22Rv1 (cell line): Measurements from ENCODE around the gene GAB2.

Experiments used
- ZFX ChIP-seq: fragments of 450-650 bp; IDR thresholded peaks from 2 replicates; pipeline ENCODE4 v1.6.1; 2017; ENCODE audit warnings: antibody characterized with exemption, borderline replicate concordance
- TF ChIP-seq, protein P1 (sequence below): fragments of 450-650 bp; IDR thresholded peaks from 2 replicates; pipeline ENCODE4 v1.5.1; 2017; ENCODE audit warnings: mild to moderate bottlenecking

DNA sequence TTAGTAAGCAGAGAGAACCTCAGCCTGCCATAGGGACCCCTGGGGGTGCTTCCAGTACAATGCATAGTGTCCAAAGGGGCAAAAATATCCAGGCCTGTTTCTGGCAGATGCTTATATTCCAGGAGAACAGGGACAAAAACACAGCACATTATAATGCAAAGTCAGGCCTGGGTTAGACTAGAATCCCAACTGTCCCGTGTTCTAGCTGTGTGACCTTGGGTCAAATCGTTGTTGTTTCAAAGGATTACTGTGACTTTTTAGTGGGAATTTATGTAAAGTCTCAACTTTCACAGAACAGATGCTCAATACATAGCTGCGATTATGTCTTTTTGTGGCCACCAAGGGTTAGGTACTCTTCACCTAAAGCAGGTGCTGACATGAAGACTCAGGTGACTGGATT is 142.9 kb downstream of the GAB2 start:
- TF ChIP-seq, protein P1, sequence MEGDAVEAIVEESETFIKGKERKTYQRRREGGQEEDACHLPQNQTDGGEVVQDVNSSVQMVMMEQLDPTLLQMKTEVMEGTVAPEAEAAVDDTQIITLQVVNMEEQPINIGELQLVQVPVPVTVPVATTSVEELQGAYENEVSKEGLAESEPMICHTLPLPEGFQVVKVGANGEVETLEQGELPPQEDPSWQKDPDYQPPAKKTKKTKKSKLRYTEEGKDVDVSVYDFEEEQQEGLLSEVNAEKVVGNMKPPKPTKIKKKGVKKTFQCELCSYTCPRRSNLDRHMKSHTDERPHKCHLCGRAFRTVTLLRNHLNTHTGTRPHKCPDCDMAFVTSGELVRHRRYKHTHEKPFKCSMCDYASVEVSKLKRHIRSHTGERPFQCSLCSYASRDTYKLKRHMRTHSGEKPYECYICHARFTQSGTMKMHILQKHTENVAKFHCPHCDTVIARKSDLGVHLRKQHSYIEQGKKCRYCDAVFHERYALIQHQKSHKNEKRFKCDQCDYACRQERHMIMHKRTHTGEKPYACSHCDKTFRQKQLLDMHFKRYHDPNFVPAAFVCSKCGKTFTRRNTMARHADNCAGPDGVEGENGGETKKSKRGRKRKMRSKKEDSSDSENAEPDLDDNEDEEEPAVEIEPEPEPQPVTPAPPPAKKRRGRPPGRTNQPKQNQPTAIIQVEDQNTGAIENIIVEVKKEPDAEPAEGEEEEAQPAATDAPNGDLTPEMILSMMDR, result no peak
- TF ChIP-seq ZFX, result no peak
